Liver (tissue), 3 donors: ENCODE measurements around the gene BRI3.

ENCODE experiments used
- CTCF ChIP-seq: fragments of 150-350 bp; IDR thresholded peaks from 2 replicates; pipeline ENCODE4 v1.5.1; 2017; ENCODE audit warnings: improper control_type of control experiment, low read depth, low read length; ENCODE audit not compliant: missing input control
- EGR1 ChIP-seq, 2 donors: IDR thresholded peaks; 2 replicates each; pipeline ENCODE4 v1.6.1; 2016 to 2018; ENCODE audit warnings: antibody characterized with exemption in 2 of 2, low read depth in 2 of 2
- FOXA1 ChIP-seq: IDR thresholded peaks from 2 replicates; pipeline ENCODE4 v1.6.1; 2016; ENCODE audit warnings: antibody characterized with exemption
- JUND ChIP-seq, 2 donors: IDR thresholded peaks; 2 replicates each; pipeline ENCODE4 v1.6.1; 2016; ENCODE audit warnings: antibody characterized with exemption in 2 of 2
- donor health status: healthy.
- donor health status: healthy.

- TF ChIP-seq CTCF, result no peak
- no peak for TF ChIP-seq JUND (IDR thresholded peaks at IDR 0.05)
- no peak for TF ChIP-seq FOXA1
- TF ChIP-seq EGR1 (IDR thresholded peaks at IDR 0.05; ENCODE audit: low read depth in 2 of 2), result no peak
These were observed 49.5 kb downstream of the BRI3 start for GRCh38 chr7:98330926-98331529.
